DOHH2 (cell line): ENCODE data around the gene PHLPP1.

Source experiments
- EZH2phosphoT487 ChIP-seq: fragments of 200-600 bp; sonication (generic); IDR thresholded peaks from 2 replicates; pipeline ENCODE4 v1.6.1; 2017; ENCODE audit warnings: borderline replicate concordance, mild to moderate bottlenecking, antibody characterized with exemption, low read length, moderate library complexity, mixed read lengths
- TF ChIP-seq, protein P1 (sequence below): fragments of 200-600 bp; sonication (generic); IDR thresholded peaks from one replicate; pipeline ENCODE4 v1.5.1; 2014; ENCODE audit warnings: antibody characterized with exemption, mild to moderate bottlenecking, low read depth, low read length; ENCODE audit not compliant: poor library complexity, severe bottlenecking

DNA sequence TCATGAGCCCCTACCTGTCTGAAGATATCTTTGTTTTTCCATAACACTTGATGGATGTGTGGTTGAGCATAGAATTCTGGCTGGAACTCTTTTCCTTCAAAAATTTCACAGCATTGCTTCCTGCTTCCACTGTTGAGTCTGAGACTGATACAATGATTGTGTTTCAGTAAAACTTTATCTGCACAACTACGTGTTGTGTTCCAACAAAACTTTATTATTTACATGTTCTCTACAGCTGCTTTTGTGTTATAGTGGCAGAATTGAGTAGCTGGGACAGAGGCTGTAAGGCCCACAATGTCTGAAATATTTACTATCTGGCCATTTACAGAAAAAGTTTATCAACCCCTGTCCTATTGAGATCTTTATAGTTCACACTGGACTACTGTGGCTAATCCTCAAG is 275.3 kb downstream of the PHLPP1 start:
- TF ChIP-seq, protein P1, sequence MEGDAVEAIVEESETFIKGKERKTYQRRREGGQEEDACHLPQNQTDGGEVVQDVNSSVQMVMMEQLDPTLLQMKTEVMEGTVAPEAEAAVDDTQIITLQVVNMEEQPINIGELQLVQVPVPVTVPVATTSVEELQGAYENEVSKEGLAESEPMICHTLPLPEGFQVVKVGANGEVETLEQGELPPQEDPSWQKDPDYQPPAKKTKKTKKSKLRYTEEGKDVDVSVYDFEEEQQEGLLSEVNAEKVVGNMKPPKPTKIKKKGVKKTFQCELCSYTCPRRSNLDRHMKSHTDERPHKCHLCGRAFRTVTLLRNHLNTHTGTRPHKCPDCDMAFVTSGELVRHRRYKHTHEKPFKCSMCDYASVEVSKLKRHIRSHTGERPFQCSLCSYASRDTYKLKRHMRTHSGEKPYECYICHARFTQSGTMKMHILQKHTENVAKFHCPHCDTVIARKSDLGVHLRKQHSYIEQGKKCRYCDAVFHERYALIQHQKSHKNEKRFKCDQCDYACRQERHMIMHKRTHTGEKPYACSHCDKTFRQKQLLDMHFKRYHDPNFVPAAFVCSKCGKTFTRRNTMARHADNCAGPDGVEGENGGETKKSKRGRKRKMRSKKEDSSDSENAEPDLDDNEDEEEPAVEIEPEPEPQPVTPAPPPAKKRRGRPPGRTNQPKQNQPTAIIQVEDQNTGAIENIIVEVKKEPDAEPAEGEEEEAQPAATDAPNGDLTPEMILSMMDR, result no peak
- TF ChIP-seq EZH2phosphoT487, result no peak
